Measurements from ENCODE around the gene SLC9A2. TPM values are rescaled to one million over a fixed set of nuclear protein-coding genes. Genes with fewer than 3 reads are reported as not detected.
A peak's percentile ranks its signal among the peaks of the same experiment; 100 is the strongest.

The SLC9A2 gene
- total and polyA plus RNA-seq, 8 donors = 0.02 to 0.22 (median 0.06) TPM; not detected in 4

GRCh38 chr2:102599486-102599885 is 19.9 kb upstream of the SLC9A2 start:
- ATAC-seq = no peak
- WGBS, 2 donors = 59 to 74% methylated on average over 6 of the region's 6 CpGs
- DNase-seq = no peak
- Histone ChIP-seq H3K9me3 (no peaks in the 10 kb centered on the region), H3K27ac (no peak overlapping the region), H3K36me3 (no peaks in the 10 kb centered on the region), H3K27me3 (no peaks in the 10 kb centered on the region), H3K4me3 (no peak overlapping the region), H3K4me1 (no peaks in the 10 kb centered on the region)
- no peak for TF ChIP-seq CTCF (IDR thresholded peaks at IDR 0.05)
- intact Hi-C loops (cut with DNase I) = no loop called here
- no peak for FAIRE-seq

GRCh38 chr2:102601730-102602129 is 17.6 kb upstream of the SLC9A2 start:
- 78 to 86% methylated on average over 2 of the region's 2 CpGs for WGBS, 2 donors
- no peak for TF ChIP-seq CTCF (IDR thresholded peaks at IDR 0.05)
- intact Hi-C loops (cut with DNase I) = no loop called here

GRCh38 chr2:102603904-102604303 is 15.4 kb upstream of the SLC9A2 start:
- no peak overlapping the region for H3K4me3 ChIP-seq
- no peak overlapping the region for H3K27ac ChIP-seq
- H3K4me1 ChIP-seq = no peaks in the 10 kb centered on the region
- H3K27me3 ChIP-seq = no peaks in the 10 kb centered on the region
- DNase-seq (no peak), FAIRE-seq (no peak), ATAC-seq (peak in 1 of 4 donors; percentile 35)
- no peaks in the 10 kb centered on the region for H3K9me3 ChIP-seq
- intact Hi-C loops (cut with DNase I) = no loop called here
- TF ChIP-seq CTCF (IDR thresholded peaks at IDR 0.05) = no peak
- no peaks in the 10 kb centered on the region for H3K36me3 ChIP-seq
- 78 to 81% methylated on average over 4 of the region's 4 CpGs for WGBS, 2 donors

More at GRCh38 chr2:102601730-102602129, 17.6 kb upstream of the SLC9A2 start:
- H3K4me1 ChIP-seq = no peaks in the 10 kb centered on the region
- no peaks in the 10 kb centered on the region for H3K36me3 ChIP-seq
- no peaks in the 10 kb centered on the region for H3K27me3 ChIP-seq
- no peak overlapping the region for H3K27ac ChIP-seq
- DNase-seq (no peak), FAIRE-seq (no peak), ATAC-seq (no peak)
- H3K4me3 ChIP-seq = no peak overlapping the region
- H3K9me3 ChIP-seq = no peaks in the 10 kb centered on the region

- TF ChIP-seq CTCF (IDR thresholded peaks at IDR 0.05) = no peak
- no peak overlapping the region for H3K4me3 ChIP-seq
- no peaks in the 10 kb centered on the region for H3K4me1 ChIP-seq
- intact Hi-C loops (cut with DNase I) = no loop called here
- 47 to 54% methylated on average over 3 of the region's 3 CpGs for WGBS, 2 donors
- DNase-seq = no peak
- no peak for ATAC-seq
- no peaks in the 10 kb centered on the region for H3K9me3 ChIP-seq
- H3K27me3 ChIP-seq = no peaks in the 10 kb centered on the region
- no peaks in the 10 kb centered on the region for H3K36me3 ChIP-seq
- no peak overlapping the region for H3K27ac ChIP-seq
- FAIRE-seq = no peak
Observed at GRCh38 chr2:102604769-102605168, 14.6 kb upstream of the SLC9A2 start.

GRCh38 chr2:102606353-102606752 is 13.0 kb upstream of the SLC9A2 start:
- WGBS, 2 donors = 29 to 33% methylated on average over 1 of the region's 1 CpG
- Histone ChIP-seq H3K9me3 (no peaks in the 10 kb centered on the region), H3K36me3 (no peaks in the 10 kb centered on the region), H3K27ac (no peak overlapping the region), H3K4me1 (no peaks in the 10 kb centered on the region), H3K4me3 (no peak overlapping the region), H3K27me3 (no peaks in the 10 kb centered on the region)
- FAIRE-seq (no peak), ATAC-seq (no peak), DNase-seq (no peak)
- intact Hi-C loops (cut with DNase I) = no loop called here
- TF ChIP-seq CTCF (IDR thresholded peaks at IDR 0.05) = no peak
